IPS-NIHi7 (cell line): ENCODE data around the gene NKRF.
A peak's percentile ranks its signal among the peaks of the same experiment; 100 is the strongest.
"Not testable (repeated sequence)": the region's sequence is repeated elsewhere in the genome, so short reads cannot be mapped to it uniquely, and the experiment has no call there.

Source experiments
- DNase-seq: peaks from one replicate; pipeline ENCODE4 v3.0.0; 2012; ENCODE audit warnings: mixed read lengths; ENCODE audit errors: extremely low spot score

Gene NKRF

DNA sequence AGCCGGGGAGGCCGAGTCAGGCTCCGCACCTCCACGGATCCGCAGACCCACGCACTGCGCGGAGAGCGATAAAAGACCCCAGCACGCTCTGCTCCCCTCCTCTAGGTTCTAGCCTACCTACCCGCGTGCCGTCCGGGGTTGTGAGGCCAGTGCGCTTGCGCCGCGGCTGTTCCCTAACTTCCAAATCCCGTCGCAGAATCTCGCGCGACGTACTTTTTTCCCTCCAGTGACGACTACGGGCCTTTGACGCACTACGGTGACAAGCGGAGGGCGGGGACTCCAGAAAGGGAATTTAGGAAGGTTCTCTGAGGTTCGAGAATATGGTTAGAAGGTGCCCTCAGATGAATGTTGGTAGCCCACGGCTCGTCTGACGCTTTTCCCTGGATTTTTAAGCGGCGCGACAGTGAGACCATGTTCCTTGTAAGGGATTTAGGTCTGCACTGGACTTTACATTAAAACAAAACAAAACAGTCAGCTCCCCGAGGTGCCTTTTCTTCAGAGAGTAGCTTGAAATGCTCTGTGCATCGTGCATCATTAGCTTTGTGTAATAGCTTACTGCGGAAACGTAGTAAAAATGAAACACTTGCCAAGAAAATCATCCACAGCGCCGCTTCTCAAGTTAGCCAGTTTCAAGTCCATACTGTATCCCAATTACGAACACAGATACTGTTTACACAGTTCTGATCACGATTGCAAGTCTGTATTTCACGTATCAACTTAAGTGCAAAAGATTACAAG is at the start of gene NKRF:
NKRF (minus strand) TSS at position 145 of the 738 bp plus-strand sequence.
- peak; percentile 80 for DNase-seq

DNA sequence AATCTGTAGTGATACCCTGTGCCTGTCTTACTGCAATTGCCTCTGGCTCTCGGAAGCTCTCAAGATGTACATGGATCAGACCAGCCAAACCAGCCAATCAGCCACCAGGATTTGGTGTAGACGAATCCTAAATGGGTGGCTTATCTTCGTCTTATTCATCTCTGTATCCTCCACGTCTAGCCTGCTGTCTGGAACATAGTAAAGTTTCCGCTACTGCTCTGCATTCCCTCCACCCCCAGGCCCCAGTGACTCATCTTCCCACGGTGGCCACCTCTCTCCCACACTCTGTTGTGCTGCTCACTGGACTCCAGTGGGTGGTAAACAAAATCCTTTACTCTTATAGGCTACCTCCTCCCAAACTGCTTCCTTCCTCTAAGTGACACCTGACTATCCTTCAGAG is 48.9 kb upstream of the NKRF start:
- DNase-seq, result no peak

DNA sequence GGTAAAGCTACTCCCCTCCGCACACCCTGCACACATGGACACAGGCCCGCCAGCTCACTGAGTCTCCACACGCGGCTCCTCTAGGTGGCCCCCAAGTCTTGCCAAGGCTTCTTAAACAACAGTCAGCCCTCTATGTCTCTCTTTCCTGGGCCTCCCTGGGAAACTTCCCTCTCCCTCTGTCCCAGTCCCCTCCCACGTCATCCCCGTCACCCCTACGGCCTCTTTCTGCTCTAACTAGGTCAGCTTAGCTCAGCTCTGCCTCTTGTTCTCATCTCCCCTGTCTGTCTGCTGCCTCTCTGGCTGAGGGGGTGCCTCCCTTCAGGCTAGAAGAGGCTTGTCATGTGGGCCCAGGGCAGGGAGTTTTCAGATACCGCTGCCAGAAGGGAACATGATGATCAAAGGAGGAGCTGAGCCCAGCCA is 47.9 kb upstream of the NKRF start:
- DNase-seq, result peak; percentile 43

DNA sequence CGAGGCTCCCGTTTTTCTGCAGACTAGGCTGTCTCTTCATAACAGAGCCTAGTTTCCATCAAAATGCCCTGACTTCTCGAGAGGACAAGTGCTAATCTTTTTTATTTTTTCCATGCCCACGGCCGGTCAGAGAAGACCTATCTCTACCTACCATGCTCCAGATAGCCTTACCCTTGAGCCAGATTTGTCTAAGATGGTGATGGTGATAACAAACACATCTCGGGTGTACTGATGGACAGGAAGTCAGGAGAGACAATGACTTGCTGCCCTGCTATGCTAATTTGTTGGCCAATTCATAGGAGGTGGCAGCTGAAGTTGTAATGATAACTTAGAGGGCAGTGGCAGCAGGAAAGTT is 42.2 kb upstream of the NKRF start:
- DNase-seq, result no peak

DNA sequence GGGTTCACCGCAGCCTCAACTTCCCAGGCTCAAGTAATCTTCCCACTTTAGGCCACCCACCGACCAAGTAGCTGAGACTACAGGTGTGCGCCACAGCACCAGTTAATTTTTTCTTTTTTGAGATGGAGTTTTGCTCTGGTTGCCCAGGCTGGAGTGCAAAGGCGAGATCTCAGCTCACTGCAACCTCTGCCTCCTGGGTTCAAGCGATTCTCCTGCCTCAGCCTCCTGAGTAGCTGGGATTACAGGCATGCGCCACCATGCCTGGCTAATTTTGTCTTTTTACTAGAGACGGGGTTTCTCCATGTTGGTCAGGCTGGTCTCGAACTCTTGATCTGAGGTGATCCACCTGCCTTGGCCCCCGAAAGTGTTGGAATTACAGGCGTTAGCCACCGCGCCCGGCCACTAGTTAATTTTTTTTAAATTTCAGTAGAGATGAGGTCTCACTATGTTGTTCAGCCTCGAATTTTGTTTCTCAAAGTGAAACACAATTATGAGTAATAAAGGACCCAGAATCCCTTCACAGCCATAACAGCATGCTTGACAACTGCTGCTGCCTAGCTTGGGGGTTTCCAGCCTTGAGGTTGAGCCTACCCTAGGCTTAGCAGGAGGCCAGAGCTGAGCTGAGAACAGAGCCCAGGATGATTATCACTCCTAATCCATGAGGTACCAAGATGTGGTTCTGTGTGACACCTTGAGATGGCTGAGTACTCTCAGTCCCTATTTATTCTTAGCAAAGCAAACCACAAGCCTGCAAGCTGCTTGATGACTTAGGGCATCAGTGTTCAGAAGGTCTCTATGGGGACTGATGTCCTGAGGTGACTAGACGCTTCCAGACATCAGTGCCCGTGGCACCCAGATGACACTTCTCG is 41.6 kb upstream of the NKRF start:
- DNase-seq, result no peak

DNA sequence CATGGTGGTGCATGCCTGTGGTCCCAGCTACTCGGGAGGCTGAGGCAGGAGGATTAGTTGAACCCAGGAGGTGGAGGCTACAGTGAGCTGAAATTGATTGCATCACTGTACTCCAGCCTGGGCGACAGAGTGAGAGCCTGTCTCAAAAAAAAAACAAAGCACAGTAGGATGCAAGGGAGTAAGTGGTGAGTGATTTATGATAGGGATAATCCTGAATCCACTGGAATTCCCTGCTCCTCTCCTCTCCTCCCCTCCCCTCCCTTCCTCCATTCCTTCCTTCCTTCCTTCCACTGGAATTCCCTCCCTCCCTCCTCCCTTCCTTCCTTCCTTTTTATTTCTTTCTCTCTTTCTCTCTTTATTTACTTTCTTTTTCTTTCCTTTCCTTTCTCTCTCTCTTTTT is 40.9 kb upstream of the NKRF start:
- no peak for DNase-seq

DNA sequence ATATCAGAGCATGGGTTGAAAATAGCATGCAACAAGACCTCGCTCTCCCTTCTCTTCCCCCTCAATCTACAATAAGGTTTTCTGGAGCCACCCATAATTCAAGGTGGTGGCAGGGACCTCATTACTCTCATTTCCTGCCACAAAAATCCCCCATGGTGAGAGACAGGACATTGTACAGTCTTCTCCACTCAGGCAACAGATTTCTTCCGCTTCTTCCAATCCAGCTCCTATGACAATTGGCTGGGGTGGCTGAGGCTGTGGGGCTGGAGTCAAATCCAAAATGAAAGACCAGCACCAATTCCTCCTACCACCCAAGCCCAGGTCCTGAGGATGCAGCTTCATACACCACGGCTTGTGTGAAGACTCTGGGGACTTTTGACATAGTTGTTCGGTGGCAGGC is 40.3 kb upstream of the NKRF start:
- no peak for DNase-seq

DNA sequence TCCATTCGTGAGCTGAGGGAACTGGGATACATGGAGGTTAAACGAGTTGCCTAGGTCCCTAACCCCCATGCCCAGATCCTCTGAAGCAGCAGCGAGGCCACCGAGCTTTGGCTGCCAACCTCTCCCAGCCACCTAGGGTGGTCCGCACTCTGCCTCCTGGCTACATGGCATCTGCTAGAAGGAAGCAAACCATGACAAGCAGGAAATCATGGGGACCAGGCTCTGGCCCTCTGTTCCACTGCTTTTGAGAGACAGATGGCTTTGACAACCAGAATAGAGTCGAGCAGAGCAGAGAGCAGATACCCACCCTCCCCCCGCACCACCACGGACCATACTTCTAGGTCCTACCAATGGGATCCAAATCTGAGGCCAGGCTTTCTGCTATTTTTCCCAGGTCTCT is 37.5 kb upstream of the NKRF start:
- DNase-seq, result no peak

DNA sequence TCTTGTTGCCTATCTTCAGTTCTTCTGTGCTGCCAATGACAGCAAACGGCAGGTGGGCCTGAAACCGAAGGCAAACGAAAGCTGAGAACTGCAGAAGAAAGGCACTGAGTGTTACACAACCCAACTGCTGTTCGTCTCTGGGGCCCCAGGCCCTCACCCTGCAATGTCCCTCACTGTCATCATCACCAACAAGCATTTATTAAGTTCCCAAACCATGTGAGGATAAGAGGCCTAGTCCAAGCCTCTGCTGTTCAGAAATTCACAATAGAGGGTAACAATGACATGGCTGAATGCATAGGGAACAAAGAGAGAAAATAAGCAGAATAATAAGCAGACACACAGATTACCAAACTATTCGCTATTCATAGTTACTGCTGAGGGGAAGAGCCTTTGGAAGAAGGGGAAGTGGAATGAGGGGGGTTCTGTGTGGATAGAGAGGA is 34.5 kb upstream of the NKRF start:
- no peak for DNase-seq

DNA sequence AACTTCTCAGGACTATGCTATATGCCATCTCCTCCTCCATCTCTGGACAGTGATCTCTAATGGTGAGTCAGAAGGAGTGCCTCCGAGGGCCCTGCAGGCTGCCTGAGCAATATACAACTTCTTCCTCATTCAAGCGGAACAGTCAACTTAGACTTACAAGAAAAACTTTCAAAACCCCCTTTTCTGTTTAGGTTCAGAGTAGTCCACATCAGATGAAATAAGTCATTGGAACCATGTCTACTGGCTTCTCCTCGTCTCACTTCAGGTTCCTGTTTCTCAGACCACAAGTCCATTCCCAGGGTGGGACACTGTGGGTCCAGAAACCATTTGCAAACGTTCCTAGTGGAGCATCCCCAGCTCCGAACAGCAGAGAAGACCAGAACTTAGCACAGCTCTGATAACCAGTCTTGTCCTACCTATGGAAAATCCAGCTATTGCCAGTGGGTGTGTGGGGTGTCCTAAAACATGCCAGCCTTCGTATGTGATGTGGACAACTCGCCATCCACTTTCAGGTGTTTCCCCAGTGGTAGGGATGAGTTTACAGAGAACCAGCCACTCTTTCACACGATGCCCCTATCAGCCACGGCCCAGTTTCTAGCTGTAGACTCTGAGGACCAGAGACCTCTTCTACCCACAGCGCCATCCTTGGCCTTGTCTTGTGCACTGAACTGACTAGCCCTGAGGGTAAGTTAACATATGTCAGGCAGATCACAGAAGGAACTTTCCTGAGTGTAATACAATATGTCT is 32.7 kb upstream of the NKRF start:
- no peak for DNase-seq

DNA sequence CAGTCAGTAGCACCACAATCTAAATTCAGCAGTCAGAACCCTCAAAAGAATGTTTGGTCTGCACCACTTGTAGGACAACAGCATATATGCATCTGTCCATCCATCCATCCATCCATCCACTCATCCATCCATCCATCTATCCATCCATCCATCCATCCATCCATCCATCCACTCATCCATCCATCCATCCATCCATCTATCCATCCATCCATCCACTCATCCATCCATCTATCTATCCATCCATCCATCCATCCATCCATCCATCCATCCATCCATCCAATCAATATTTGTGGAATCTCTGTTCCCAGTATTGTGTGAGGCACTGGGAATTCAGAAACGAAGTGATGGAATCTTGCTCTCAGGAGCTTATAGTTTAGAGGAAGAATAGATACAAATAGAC is 31.2 kb upstream of the NKRF start:
- DNase-seq, result not testable (repeated sequence)

DNA sequence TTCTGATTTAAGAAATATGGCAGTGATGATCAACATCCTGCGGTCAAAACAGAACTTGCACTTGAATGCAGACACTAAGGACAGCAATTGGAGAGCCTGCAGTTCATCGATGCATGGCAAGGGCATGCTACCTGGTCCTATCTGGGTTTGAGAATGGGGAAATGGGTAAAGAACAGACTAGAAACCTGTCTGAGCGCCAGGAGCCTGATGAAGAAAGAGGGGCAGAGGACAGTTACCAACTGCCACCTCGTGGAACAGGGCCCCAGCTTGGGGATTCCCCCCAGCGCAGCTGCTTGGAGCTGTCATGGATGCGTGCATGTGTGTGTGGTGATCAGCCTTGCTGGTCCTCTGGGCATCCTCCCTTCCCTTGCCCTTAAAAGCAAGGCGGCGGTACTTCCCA is 30.2 kb upstream of the NKRF start:
- DNase-seq, result no peak

DNA sequence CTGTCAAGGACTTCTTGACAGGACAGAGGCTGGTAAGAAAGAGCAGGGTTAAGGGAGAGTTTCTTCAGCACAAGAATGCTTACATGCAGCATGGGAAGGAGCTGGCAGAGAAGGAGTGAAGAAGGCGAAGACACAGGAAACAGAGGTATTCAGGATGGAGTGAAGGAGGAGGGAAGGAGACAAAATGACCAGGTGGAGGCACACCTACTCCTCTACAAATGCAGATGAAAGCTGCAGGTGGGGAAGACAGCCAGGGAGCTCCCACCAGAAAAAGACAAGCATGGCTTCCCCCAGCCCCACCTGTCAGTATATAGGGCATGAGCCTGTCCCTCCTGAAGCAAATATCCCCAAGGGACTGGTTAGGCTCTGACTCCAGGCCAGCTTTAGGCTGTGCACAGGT is 29.6 kb upstream of the NKRF start:
- peak; percentile 22 for DNase-seq

DNA sequence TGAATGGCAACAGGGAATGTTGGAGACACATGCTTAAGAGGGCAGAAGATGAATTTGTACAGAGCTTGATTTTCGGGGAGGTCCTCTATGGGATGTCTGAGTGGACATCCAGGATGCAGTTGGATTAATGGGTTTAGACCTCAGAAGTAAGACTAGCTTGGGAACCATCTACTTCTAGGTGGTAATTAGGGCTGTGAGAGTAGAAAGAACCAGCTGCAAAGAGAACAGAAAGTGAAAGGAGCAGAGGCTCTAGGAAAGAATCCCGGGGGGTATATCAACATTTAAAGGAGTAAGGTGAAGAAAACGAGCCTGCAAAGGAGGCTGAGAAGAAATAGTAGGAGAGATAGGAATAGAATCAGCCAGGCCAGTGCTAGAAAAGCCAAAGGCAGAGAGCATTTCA is 29.0 kb upstream of the NKRF start:
- no peak for DNase-seq

DNA sequence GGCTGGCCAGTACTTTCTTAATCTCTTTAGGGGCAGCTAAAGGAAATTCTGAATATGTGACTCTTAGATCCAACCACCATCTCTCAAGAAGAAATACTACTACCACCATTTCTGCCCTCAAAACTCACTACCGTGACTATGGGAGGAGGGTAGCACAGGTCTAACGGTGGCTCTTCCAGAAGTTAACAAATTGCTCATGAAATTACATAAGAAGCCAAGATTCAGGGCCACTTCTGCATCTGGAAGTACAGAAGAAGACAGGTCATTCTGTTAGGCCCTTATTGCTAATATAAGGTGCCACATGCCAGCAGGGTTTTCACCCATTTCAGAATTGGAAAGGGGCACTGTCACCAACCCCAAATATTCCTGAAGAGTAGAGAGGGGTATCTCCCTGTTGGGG is 19.6 kb upstream of the NKRF start:
- DNase-seq, result no peak

DNA sequence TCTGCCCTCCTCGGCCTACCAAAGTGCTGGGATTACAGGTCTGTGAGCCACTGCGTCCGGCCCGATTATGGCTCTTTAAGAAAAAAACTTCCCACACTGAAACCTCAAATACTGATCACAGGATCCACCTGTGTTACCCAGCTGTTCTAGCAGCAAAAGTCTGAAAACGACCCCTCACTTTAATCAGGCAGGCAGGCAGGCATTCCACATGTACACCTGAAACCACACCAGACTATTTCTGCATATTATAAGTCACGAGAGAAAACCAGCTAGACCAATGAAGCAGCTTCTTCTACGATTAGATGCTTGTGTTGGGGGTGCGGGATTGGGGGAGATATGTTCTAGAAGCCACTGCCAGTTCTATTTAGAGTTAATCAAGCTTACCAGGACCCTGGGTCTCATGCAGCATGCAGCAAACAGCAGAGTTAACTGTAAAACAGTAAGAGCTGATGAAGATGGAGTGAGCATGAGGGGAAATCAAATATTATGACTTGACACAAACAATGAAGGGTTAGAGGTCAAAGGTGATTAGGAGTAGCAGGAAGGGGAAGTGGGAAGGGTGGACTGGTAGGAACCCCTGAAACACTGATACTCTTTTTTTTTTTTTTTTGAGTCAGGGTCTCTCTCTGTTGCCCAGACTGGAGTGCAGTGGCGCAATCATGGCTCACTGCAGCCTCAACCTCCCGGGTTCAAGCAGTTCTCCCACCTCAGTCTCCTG is 18.9 kb upstream of the NKRF start:
- DNase-seq, result no peak

DNA sequence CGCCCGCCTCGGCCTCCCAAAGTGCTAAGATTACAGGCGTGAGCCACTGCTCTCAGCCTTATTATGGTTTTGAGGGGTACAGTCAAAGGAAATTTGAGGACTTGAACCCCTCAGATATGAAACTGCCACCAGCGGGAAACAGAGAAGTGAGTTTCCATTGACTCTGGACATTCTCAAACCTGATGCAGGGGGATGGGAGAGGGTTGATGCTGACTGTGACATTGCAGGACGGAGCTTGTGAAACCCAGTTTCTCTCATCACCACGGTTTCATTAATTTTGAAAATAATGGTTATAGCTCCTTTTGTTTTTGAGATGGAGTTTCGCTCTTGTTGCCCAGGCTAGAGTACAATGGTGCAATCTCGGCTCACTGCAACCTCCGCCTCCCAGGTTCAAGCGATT is 18.2 kb upstream of the NKRF start:
- DNase-seq, result no peak

DNA sequence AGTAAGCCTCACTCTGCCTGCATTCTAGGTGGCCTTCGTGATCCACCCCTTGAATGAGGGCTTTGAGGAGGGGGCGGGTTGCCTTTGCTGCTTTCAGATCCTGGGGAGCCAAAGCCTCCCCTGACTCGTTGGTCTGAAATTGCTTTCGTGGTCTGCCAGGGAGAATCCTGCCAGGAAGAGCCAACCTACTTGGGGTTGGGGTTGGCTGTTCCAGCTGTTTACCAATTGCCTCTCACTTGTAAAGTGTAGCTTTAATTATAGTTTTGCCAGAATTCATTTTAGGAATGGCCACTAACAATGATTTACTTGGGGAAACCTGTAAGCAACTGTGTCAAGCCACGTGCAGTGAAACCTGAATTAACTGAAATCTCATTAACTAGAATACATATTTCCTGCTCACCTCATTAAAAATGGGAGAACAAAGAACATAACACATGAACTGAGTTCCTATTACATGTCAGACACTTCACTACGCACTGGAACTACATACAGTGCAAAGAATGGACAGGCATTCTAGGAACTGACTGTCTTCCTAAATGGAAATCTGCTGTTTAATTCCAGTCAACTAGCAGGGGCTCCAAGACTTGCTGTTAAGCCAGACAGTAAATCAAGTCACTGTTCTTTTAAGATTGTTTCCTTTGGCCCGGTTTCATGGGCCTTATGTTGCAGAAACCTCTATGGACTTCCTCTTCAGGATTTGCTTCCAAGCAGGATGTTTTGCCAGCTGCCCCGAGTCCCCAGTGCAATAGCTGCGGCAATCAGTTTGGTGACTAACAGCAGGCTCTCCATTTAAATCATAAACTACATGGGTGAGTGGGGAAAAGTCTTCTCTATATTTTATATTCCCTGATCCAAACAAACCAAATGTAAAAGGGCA is 16.4 kb upstream of the NKRF start:
- no peak for DNase-seq

DNA sequence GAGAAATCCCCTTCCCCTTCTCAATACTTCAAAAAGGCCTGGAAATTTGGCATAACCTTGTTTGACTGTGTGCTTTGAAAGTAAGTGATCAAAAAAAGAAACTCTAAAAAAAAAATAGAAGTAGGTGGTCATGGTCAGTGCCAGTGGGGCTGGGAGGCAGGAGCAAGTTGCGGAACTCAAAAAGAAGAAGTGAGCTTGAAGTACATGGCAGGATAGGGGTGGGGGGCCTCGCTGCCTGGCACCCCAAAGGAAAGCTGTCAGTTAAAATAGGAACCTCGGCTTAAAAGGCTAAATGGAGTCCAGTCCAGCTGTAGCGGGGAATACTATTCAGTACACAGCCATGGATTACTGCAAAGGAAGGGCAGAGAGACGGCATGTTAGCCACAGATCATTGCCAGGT is 12.2 kb upstream of the NKRF start:
- DNase-seq, result no peak

DNA sequence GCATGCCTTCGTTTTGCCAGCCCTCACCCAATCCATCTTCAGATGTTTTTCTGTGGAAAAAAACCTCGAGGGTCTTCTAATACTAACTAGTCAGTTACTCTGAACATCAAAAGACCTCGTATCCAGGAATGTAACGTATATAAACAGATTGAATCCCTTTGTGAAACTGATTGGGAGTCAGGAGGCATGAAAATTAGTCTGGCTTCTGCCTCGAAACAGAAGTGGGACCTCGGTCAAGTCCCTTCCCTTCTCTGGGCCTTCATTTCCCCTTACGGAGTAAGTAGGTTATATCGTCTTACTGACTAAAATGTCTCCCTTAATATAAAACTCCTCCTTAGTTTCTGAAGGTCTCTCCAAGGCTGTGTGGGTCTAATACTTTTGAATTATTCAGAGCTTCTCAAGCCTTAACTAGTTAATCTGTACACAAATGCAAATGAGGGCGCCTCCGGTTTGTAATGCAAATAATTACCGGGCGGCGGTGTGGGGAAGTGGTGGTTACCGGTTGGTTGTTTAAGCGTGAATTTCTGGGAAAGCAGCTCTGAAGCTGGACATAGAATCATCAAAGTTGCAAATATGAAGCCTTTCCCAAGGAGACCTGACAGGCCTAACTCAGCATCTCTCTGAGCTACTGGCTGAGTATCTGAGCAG is 11.4 kb upstream of the NKRF start:
- no peak for DNase-seq
